GM19455 (cell line): ENCODE results near the gene NIT2.
"Not testable (repeated sequence)": the region's sequence is repeated elsewhere in the genome, so short reads cannot be mapped to it uniquely, and the experiment has no call there.

Experiments used
- ATAC-seq: cut with Tn5 transposase; IDR thresholded peaks from one replicate; pipeline ENCODE4 v1.9.1; 2021; ENCODE audit not compliant: unreplicated experiment

Gene NIT2

GRCh38 chr3:100336229-100336628 lies 1.7 kb downstream of the NIT2 start:
- not testable (repeated sequence) for ATAC-seq

- no peak for ATAC-seq
Measured at GRCh38 chr3:100338911-100339310, 4.4 kb downstream of the NIT2 start.

GRCh38 chr3:100339786-100340185 lies 5.2 kb downstream of the NIT2 start:
- no peak for ATAC-seq

- ATAC-seq = no peak
Measured at GRCh38 chr3:100340527-100340926, 6.0 kb downstream of the NIT2 start.

- no peak for ATAC-seq
Measured at GRCh38 chr3:100348727-100349126, 14.2 kb downstream of the NIT2 start.

- ATAC-seq = not testable (repeated sequence)
Measured at GRCh38 chr3:100351770-100352169, 17.2 kb downstream of the NIT2 start.

GRCh38 chr3:100352296-100353231 lies 18.0 kb downstream of the NIT2 start:
- no peak for ATAC-seq

GRCh38 chr3:100354850-100355249 lies 20.3 kb downstream of the NIT2 start:
- no peak for ATAC-seq

GRCh38 chr3:100358413-100358812 lies 23.9 kb downstream of the NIT2 start:
- ATAC-seq = no peak

- no peak for ATAC-seq
Measured at GRCh38 chr3:100359035-100359434, 24.5 kb downstream of the NIT2 start.

- ATAC-seq = no peak
Measured at GRCh38 chr3:100360757-100361496, 26.4 kb downstream of the NIT2 start.

- ATAC-seq = no peak
Measured at GRCh38 chr3:100361897-100362296, 27.3 kb downstream of the NIT2 start.

GRCh38 chr3:100364421-100364820 lies 29.9 kb downstream of the NIT2 start:
- no peak for ATAC-seq

GRCh38 chr3:100366424-100366823 lies 31.9 kb downstream of the NIT2 start:
- ATAC-seq = no peak

- ATAC-seq = no peak
Measured at GRCh38 chr3:100368441-100368840, 33.9 kb downstream of the NIT2 start.

GRCh38 chr3:100370756-100371155 lies 36.2 kb downstream of the NIT2 start:
- no peak for ATAC-seq

- no peak for ATAC-seq
Measured at GRCh38 chr3:100374521-100374920, 40.0 kb downstream of the NIT2 start.

GRCh38 chr3:100376301-100376700 lies 41.7 kb downstream of the NIT2 start:
- no peak for ATAC-seq

- no peak for ATAC-seq
Measured at GRCh38 chr3:100384733-100385525, 50.4 kb downstream of the NIT2 start.

GRCh38 chr3:100386437-100387074 lies 52.0 kb downstream of the NIT2 start:
- ATAC-seq = no peak

- no peak for ATAC-seq
Measured at GRCh38 chr3:100389025-100389424, 54.5 kb downstream of the NIT2 start.
